Fibroblast of villous mesenchyme (primary cell): ENCODE measurements around the gene LDLRAD2. TPM values are rescaled to one million over a fixed set of nuclear protein-coding genes. Genes with fewer than 3 reads are reported as not detected.
"Not testable (repeated sequence)": the region's sequence is repeated elsewhere in the genome, so short reads cannot be mapped to it uniquely, and the experiment has no call there.

Experiments
- DNase-seq: peaks from one replicate; pipeline ENCODE4 v3.0.0-alpha.2; 2010; ENCODE audit warnings: low read depth
- H3K4me3 ChIP-seq: 2 replicates; pipeline ENCODE4 v1.5.1; 2011; ENCODE audit warnings: low read depth, mild to moderate bottlenecking, low read length
- CTCF ChIP-seq: IDR thresholded peaks from 2 replicates; pipeline ENCODE4 v1.5.1; 2012; ENCODE audit warnings: low read depth, mild to moderate bottlenecking, low read length; ENCODE audit not compliant: insufficient read depth
- total RNA-seq: library from RNA; depleted of rRNA; stranded (reverse); fragments of >200 nt; gene quantifications from 2 replicates; pipeline ENCODE4 v1.2.3, GENCODE V29; 2012

Gene LDLRAD2
- total RNA-seq, 1 donor = not detected

GRCh38 chr1:21781815-21782348 lies 30.2 kb upstream of the LDLRAD2 start:
- peak; percentile 68 for DNase-seq
- H3K4me3 ChIP-seq = peak overlapping the region; percentile 96
- no peak for TF ChIP-seq CTCF

- peak; percentile 68 for DNase-seq
- peak; percentile 21 for TF ChIP-seq CTCF
- peak overlapping the region; percentile 96 for H3K4me3 ChIP-seq
These were observed 29.7 kb upstream of the LDLRAD2 start for GRCh38 chr1:21782349-21782867.

DNA sequence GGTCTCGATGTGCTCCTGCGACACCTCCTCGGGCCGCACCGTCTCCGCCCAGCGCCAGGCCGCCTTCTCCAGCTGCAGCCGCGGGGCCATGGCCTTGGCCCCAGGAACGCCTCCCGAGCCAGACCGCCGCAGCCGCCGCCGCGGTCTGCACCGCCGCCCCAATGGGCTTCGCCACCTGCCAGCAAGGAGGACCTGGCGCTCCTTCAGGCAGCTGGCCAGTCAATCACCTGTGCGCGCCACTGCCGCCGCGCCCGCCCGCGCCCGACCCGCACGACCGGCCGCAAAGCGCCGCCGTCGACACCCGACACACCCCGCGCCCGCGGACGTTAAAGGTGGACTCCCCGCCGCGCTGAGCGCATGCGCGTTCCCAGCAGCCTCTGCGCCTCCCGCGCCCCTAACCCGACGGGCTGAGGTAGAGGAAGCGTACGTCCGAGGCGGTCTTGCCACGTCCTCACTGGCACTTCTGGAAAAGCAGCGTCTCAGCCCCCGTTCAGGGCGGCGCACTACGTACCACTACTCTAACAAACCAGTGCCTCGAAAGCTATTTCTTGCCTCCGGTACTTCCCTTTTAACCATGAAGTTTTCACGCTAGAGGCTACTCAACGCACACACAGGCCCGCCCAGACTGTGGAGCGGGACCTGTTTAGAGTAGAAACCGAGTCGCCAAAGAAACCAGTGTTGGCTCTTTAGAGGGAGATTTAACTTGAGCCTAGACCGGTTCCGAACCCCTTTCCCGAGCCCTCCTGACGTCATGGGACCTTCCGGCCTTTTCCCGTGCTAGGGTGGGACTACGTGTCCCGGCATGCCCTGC lies 29.0 kb upstream of the LDLRAD2 start, which contains the start of gene USP48:
Gene USP48 (minus strand): TSS at position 282 of the 811 bp plus-strand sequence. CDS start 192 bp downstream, at position 90.
- peak within 1 kb of the TSS; percentile 96 for H3K4me3 ChIP-seq
- no peak for TF ChIP-seq CTCF
- peak; percentile 94 for DNase-seq

- DNase-seq = peak; percentile 98
- TF ChIP-seq CTCF = no peak
These were observed 28.1 kb upstream of the LDLRAD2 start for GRCh38 chr1:21783679-21784603.

DNA sequence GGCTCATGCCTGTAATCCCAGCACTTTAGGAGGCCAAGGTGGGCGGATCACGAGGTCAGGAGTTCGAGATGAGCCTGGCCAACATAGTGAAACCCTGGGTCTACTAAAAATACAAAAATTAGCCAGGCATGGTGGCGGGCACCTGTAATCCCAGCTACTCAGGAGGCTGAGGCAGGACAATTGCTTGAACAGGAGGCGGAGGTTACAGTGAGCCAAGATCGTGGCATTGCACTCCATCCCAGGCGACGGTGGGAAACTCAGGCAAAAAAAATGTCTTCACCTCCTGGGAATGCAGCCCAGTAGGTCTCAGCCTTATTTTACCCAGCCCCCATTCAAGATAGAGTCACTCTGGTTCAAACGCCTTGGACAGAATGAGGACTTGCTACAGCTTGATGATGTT lies 26.3 kb upstream of the LDLRAD2 start:
- not testable (repeated sequence) for H3K4me3 ChIP-seq, DNase-seq

More at GRCh38 chr1:21783679-21784603, 28.1 kb upstream of the LDLRAD2 start:
- peak overlapping the region; percentile 96 for H3K4me3 ChIP-seq

DNA sequence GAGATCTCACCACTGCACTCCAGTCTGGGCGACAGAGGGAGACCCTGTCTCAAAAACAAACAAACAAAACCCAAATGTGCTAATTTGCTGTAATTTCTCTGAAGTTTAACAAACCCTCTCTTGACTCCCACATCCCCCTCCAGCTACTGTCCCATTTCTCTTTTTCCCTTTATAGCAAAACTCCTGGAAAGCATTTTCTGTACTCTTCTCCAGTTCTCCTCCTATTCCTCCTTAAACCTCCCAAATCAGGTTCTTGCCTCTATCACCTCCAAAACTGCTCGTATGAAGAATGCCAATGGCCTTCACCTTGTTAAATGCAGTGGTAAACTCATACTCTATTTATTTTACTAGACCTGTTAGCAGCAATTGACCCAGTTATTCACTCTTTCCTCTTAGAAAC lies 25.4 kb upstream of the LDLRAD2 start:
- H3K4me3 ChIP-seq = no peak overlapping the region
- TF ChIP-seq CTCF = no peak
- no peak for DNase-seq
